Measurements from ENCODE around the gene ASB6.

The ASB6 gene

DNA sequence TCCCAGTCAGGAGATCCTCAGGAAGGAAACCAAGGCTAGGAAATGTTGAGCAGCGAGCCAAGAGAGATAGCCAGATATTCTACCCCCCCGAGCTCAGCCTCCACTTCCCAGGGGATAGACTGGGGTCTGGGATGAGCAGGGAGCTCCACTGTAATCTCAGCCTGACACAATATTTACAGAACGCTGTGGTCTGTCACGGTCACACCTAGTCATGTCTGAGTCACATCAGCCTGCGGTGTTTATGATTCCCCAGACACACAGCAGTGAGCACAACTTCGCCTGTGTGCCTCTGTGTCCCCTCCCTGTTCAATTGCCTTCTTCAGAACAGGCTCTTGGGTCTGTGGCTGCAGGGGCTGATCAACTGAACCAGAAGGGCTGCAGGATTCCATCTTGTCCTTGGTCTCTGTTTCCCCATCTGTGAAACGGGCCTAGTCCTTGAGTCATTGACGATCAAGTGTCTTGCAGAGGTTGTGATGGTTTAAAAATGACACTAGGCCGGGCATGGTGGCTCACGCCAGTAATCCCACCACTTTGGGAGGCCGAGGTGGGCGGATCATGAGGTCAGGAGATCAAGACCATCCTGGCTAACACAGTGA is 14.9 kb upstream of the ASB6 start:
- Mint-ChIP-seq H3K4me1 (peaks cover 44% of the 10 kb centered on the region), H3K4me3 (no peak overlapping the region), H3K27me3 (ENCODE audit: low read depth, poor library complexity) (peaks cover 22% of the 10 kb centered on the region), H3K9me3 (peaks cover 12% of the 10 kb centered on the region), H3K36me3 (ENCODE audit: low read depth) (no peaks in the 10 kb centered on the region), H3K27ac (no peak overlapping the region)
- DNase-seq, result no peak
- TF ChIP-seq, protein P1, sequence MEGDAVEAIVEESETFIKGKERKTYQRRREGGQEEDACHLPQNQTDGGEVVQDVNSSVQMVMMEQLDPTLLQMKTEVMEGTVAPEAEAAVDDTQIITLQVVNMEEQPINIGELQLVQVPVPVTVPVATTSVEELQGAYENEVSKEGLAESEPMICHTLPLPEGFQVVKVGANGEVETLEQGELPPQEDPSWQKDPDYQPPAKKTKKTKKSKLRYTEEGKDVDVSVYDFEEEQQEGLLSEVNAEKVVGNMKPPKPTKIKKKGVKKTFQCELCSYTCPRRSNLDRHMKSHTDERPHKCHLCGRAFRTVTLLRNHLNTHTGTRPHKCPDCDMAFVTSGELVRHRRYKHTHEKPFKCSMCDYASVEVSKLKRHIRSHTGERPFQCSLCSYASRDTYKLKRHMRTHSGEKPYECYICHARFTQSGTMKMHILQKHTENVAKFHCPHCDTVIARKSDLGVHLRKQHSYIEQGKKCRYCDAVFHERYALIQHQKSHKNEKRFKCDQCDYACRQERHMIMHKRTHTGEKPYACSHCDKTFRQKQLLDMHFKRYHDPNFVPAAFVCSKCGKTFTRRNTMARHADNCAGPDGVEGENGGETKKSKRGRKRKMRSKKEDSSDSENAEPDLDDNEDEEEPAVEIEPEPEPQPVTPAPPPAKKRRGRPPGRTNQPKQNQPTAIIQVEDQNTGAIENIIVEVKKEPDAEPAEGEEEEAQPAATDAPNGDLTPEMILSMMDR (IDR thresholded peaks at IDR 0.05), result no peak

DNA sequence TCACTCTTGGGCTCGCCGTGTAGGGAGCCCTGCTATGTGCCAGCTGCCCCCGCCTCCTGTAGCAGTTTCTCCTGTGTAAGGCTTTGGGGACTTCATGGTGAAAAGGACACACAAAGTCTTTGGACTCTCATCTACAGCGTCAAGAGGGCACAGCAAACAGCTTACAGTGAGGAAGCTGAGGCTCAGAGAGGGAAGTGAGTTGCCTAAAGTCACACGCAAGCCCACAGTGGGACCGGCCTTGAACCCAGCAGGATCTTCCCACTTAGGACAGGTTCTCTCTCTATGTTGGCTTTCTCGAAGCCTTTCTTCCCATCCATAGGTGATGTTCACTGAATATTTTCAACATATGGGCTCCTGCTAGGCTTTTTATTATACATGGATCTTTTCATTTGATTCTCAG is 13.7 kb upstream of the ASB6 start:
- Mint-ChIP-seq H3K36me3 (ENCODE audit: low read depth) (no peaks in the 10 kb centered on the region), H3K9me3 (peaks cover 4% of the 10 kb centered on the region), H3K4me1 (peaks cover 54% of the 10 kb centered on the region), H3K27me3 (ENCODE audit: low read depth, poor library complexity) (peaks cover 16% of the 10 kb centered on the region), H3K4me3 (no peak overlapping the region), H3K27ac (no peak overlapping the region)
- DNase-seq, result no peak
- TF ChIP-seq, protein P1 (IDR thresholded peaks at IDR 0.05), result no peak

DNA sequence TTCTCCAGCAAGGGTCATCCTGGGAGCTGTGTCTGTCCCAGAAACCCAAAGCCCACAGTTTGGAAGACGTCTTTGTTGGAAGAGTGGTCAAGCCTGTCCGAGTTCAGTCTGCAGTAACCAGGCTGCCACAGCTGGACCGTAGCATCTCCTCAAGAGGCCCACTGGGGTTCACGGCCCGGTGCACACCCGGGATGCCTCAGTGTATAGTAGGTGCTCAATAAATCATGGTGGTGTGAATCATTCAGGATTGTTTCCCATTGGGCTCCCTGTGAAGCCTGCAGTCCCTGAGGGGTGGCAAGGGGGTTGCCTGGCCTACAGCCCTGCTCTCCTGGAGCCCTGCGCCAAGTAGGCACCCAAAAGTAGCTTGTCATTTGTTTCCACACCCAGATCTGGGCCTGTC is 13.2 kb upstream of the ASB6 start:
- H3K4me3 Mint-ChIP-seq, result peak overlapping the region; percentile 42
- H3K36me3 Mint-ChIP-seq (ENCODE audit: low read depth), result no peaks in the 10 kb centered on the region
- H3K27me3 Mint-ChIP-seq (ENCODE audit: low read depth, poor library complexity), result peaks cover 14% of the 10 kb centered on the region
- H3K4me1 Mint-ChIP-seq, result peaks cover 59% of the 10 kb centered on the region
- TF ChIP-seq, protein P1 (IDR thresholded peaks at IDR 0.05), result no peak
- DNase-seq, result peak; percentile 50
- H3K27ac Mint-ChIP-seq, result peak overlapping the region; percentile 96
- peaks cover 4% of the 10 kb centered on the region for H3K9me3 Mint-ChIP-seq

DNA sequence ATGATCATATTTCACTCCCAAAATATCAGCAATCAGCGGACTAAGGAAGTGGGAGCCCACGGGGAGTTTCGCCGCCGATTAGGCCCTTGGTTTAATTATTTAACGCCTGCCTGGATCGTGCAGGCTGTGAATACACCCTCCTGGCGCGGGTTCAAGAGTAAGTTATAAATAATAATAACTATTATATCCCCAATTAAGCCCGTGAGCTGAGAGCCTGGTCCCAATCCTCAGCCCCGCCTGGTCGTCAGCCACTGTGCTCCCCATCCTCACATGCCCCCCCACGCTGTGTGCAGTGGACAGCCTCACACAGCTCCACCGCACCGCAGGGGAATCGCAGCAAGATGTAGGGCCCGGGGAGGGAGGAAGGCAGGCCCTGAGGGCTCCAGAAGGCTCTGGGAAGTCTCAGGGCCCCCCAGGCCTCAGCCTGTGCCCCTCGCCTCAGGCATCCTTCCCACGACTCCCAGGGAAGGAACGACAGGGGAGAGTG is 12.6 kb upstream of the ASB6 start:
- H3K36me3 Mint-ChIP-seq (ENCODE audit: low read depth), result no peaks in the 10 kb centered on the region
- TF ChIP-seq, protein P1 (IDR thresholded peaks at IDR 0.05), result no peak
- H3K4me3 Mint-ChIP-seq, result peak overlapping the region; percentile 51
- peak; percentile 50 for DNase-seq
- peaks cover 4% of the 10 kb centered on the region for H3K9me3 Mint-ChIP-seq
- peaks cover 11% of the 10 kb centered on the region for H3K27me3 Mint-ChIP-seq (ENCODE audit: low read depth, poor library complexity)
- H3K27ac Mint-ChIP-seq, result peak overlapping the region; percentile 96
- peaks cover 65% of the 10 kb centered on the region for H3K4me1 Mint-ChIP-seq

DNA sequence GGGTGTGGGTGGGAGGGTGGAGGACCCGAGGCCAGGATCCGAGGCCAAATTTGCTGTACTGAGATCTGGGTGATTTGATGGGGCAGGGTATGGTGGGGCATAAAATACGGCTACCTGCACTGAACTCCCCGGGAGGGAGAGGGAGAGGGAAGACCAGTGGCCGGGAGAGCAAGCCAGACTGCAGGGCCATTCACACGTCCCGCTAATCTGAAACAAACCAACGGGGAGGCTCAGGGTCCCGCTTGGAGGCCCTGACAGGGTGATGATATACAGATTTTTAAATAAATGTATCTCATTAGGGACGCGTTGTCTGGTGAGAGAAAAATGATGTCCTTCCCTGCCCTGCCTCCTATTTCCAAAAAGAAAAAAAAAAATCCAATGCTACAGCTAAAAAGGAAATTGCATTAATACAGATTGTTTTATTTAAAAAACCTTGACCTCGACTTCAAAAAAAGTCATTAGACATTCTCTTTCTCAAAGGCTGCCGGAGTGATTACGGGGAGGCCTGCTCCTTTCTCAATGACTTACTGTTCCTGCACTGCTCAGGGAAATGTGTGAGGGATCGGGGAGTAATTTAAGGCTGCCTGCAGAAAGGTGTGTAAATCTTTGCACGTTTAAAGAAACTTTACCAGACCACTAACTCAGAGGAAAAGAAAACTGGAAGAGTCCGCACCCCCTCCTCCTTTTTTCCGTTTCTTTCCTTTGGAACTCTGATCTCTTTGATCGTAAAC is 12.0 kb upstream of the ASB6 start:
- Mint-ChIP-seq H3K36me3 (ENCODE audit: low read depth) (no peaks in the 10 kb centered on the region), H3K27me3 (ENCODE audit: low read depth, poor library complexity) (peaks cover 11% of the 10 kb centered on the region), H3K4me1 (peaks cover 69% of the 10 kb centered on the region), H3K27ac (peak overlapping the region; percentile 96), H3K4me3 (peak overlapping the region; percentile 51), H3K9me3 (no peaks in the 10 kb centered on the region)
- DNase-seq, result peak; percentile 54
- TF ChIP-seq, protein P1 (IDR thresholded peaks at IDR 0.05), result no peak

Data from nephron progenitor cell (in vitro differentiated cells).